Smooth muscle cell (in vitro differentiated cells): ENCODE measurements around the gene RESP18. TPM values are rescaled to one million over a fixed set of nuclear protein-coding genes. Genes with fewer than 3 reads are reported as not detected.

Experiments
- DNase-seq: peaks from one replicate; lab custom pipeline; 2025; ENCODE audit not compliant: unreplicated experiment; lab: John Stamatoyannopoulos, UW
- H2AFZ ChIP-seq: fragments of 200-600 bp; sonication (generic); 2 replicates; pipeline ENCODE4 v1.6.0; 2016; ENCODE audit warnings: antibody characterized with exemption, low read depth, mild to moderate bottlenecking
- H3F3A ChIP-seq: fragments of 200-600 bp; sonication (generic); 2 replicates; pipeline ENCODE4 v1.6.0; 2017; ENCODE audit warnings: antibody characterized with exemption, low read depth
- H3K27ac ChIP-seq: fragments of 200-600 bp; sonication (generic); 2 replicates; pipeline ENCODE4 v1.5.1; 2016; ENCODE audit warnings: low read depth, mild to moderate bottlenecking
- H3K27me3 ChIP-seq: fragments of 200-600 bp; sonication (generic); 2 replicates; pipeline ENCODE4 v1.6.1; 2016; ENCODE audit warnings: low read depth, mild to moderate bottlenecking
- H3K36me3 ChIP-seq: fragments of 200-600 bp; sonication (generic); 2 replicates; pipeline ENCODE4 v1.5.1; 2016; ENCODE audit warnings: low read depth
- H3K4me1 ChIP-seq: fragments of 200-600 bp; sonication (generic); 2 replicates; pipeline ENCODE4 v1.5.1; 2016; ENCODE audit warnings: low read depth
- H3K4me2 ChIP-seq: fragments of 200-600 bp; sonication (generic); 2 replicates; pipeline ENCODE4 v1.6.0; 2016; ENCODE audit warnings: mild to moderate bottlenecking
- H3K4me3 ChIP-seq: fragments of 200-600 bp; sonication (generic); 2 replicates; pipeline ENCODE4 v1.5.1; 2016; ENCODE audit warnings: mild to moderate bottlenecking
- H3K79me2 ChIP-seq: fragments of 200-600 bp; sonication (generic); 2 replicates; pipeline ENCODE4 v1.6.0; 2016; ENCODE audit warnings: low read depth, mild to moderate bottlenecking
- H3K9ac ChIP-seq: fragments of 200-600 bp; sonication (generic); 2 replicates; pipeline ENCODE4 v1.6.0; 2016; ENCODE audit warnings: low read depth
- H3K9me3 ChIP-seq: fragments of 200-600 bp; sonication (generic); replicated peaks from 2 replicates; pipeline ENCODE4 v1.5.1; 2016; ENCODE audit warnings: low read depth
- H4K20me1 ChIP-seq: fragments of 200-600 bp; sonication (generic); 2 replicates; pipeline ENCODE4 v1.6.0; 2016; ENCODE audit warnings: low read depth
- CTCF ChIP-seq: fragments of 200-600 bp; sonication (generic); IDR thresholded peaks from 2 replicates; pipeline ENCODE4 v1.5.1; 2017; ENCODE audit warnings: borderline replicate concordance, mild to moderate bottlenecking, antibody characterized with exemption; ENCODE audit not compliant: insufficient read depth, poor library complexity, severe bottlenecking
- WGBS: methylation state at CpG from one replicate; pipeline ENCODE4 v1.1.7; 2016; ENCODE audit warnings: low lambda C conversion rate; 5-methylcytosine and 5-hydroxymethylcytosine counted together
- polyA plus RNA-seq: library from polyadenylated mRNA; unstranded; fragments of >200 nt; fragmentation: Nextera tagmentation; extraction: Ambion mirVana; gene quantifications from 2 replicates; pipeline ENCODE4 v1.2.1, GENCODE V29; 2016
- total RNA-seq: library from RNA; depleted of rRNA; stranded (reverse); fragments of >200 nt; gene quantifications from 2 replicates; pipeline ENCODE4 v1.2.3, GENCODE V29; 2014

The RESP18 gene
- total and polyA plus RNA-seq, 2 experiments from 2014 or later: not detected

- Histone ChIP-seq H3F3A (no peaks in the 10 kb centered on the region), H3K4me2 (no peak overlapping the region), H2AFZ (no peak overlapping the region), H3K79me2 (no peaks in the 10 kb centered on the region), H3K4me3 (no peak overlapping the region), H3K27me3 (peaks cover 16% of the 10 kb centered on the region), H3K9ac (no peak overlapping the region), H4K20me1 (no peaks in the 10 kb centered on the region), H3K4me1 (peaks cover 5% of the 10 kb centered on the region), H3K9me3 (no peaks in the 10 kb centered on the region), H3K36me3 (no peaks in the 10 kb centered on the region), H3K27ac (no peak overlapping the region)
- 83% methylated on average over 3 of the region's 3 CpGs for WGBS
- no peak for TF ChIP-seq CTCF
- DNase-seq: no peak
These were observed 17.7 kb upstream of the RESP18 start for GRCh38 chr2:219350215-219350614.

- Histone ChIP-seq H3K9me3 (no peaks in the 10 kb centered on the region), H3K4me1 (no peaks in the 10 kb centered on the region), H3K9ac (no peak overlapping the region), H4K20me1 (no peaks in the 10 kb centered on the region), H3K27ac (no peak overlapping the region), H3K36me3 (no peaks in the 10 kb centered on the region), H3K4me3 (no peak overlapping the region), H3F3A (no peaks in the 10 kb centered on the region), H3K79me2 (no peaks in the 10 kb centered on the region), H2AFZ (no peak overlapping the region), H3K4me2 (no peak overlapping the region), H3K27me3 (peaks cover 23% of the 10 kb centered on the region)
- WGBS: 62% methylated on average over 6 of the region's 6 CpGs
- no peak for DNase-seq
- no peak for TF ChIP-seq CTCF
These were observed 12.3 kb upstream of the RESP18 start for GRCh38 chr2:219344751-219345430.

- no peaks in the 10 kb centered on the region for H3K4me1 ChIP-seq
- no peak for TF ChIP-seq CTCF
- no peak overlapping the region for H3K4me2 ChIP-seq
- H3F3A ChIP-seq: no peaks in the 10 kb centered on the region
- H2AFZ ChIP-seq: no peak overlapping the region
- no peaks in the 10 kb centered on the region for H4K20me1 ChIP-seq
- peaks cover 78% of the 10 kb centered on the region for H3K27me3 ChIP-seq
- WGBS: 55% methylated on average over 5 of the region's 5 CpGs
- no peaks in the 10 kb centered on the region for H3K36me3 ChIP-seq
- DNase-seq: no peak
- H3K4me3 ChIP-seq: no peak overlapping the region
- no peak overlapping the region for H3K9ac ChIP-seq
- no peak overlapping the region for H3K27ac ChIP-seq
- H3K79me2 ChIP-seq: no peaks in the 10 kb centered on the region
- H3K9me3 ChIP-seq: no peaks in the 10 kb centered on the region
These were observed 2.8 kb upstream of the RESP18 start for GRCh38 chr2:219335373-219335786.

GRCh38 chr2:219334076-219334475 lies 1.5 kb upstream of the RESP18 start:
- DNase-seq: no peak
- no peaks in the 10 kb centered on the region for H3K79me2 ChIP-seq
- H3K4me3 ChIP-seq: no peak overlapping the region
- H3K4me1 ChIP-seq: no peaks in the 10 kb centered on the region
- 98% methylated on average over 2 of the region's 2 CpGs for WGBS
- H3K9me3 ChIP-seq: no peaks in the 10 kb centered on the region
- TF ChIP-seq CTCF: no peak
- H2AFZ ChIP-seq: no peak overlapping the region
- peaks cover 79% of the 10 kb centered on the region for H3K27me3 ChIP-seq
- H3K9ac ChIP-seq: no peak overlapping the region
- H3K4me2 ChIP-seq: no peak overlapping the region
- no peaks in the 10 kb centered on the region for H3K36me3 ChIP-seq
- no peaks in the 10 kb centered on the region for H4K20me1 ChIP-seq
- no peaks in the 10 kb centered on the region for H3F3A ChIP-seq
- H3K27ac ChIP-seq: no peak overlapping the region
